Cardiac muscle cell (in vitro differentiated cells and primary cell): Measurements from ENCODE around the gene WASHC3. TPM values are rescaled to one million over a fixed set of nuclear protein-coding genes. Genes with fewer than 3 reads are reported as not detected.

Experiments
- DNase-seq, 2 donors: peaks; one replicate each; pipeline versions ENCODE4 v3.0.0 to v3.0.0-alpha.2; 2010 to 2017; ENCODE audit warnings: low read depth in 1 of 2, low spot score in 1 of 2
- H3K27ac ChIP-seq: fragments of 200-600 bp; sonication (generic); 2 replicates; pipeline ENCODE4 v1.5.1; 2016
- H3K27me3 ChIP-seq: fragments of 200-600 bp; sonication (generic); 2 replicates; pipeline ENCODE4 v1.6.0; 2016; ENCODE audit warnings: control low read depth
- H3K36me3 ChIP-seq: fragments of 200-600 bp; sonication (generic); 2 replicates; pipeline ENCODE4 v1.5.1; 2016; ENCODE audit warnings: control low read depth
- H3K4me1 ChIP-seq: fragments of 200-600 bp; sonication (generic); 2 replicates; pipeline ENCODE4 v1.8.1; 2017; ENCODE audit warnings: low read depth, mild to moderate bottlenecking, mixed run types
- H3K4me3 ChIP-seq: fragments of 200-600 bp; sonication (generic); 2 replicates; pipeline ENCODE4 v1.5.1; 2016; ENCODE audit warnings: mild to moderate bottlenecking
- H3K9me3 ChIP-seq: fragments of 200-600 bp; sonication (generic); 2 replicates; pipeline ENCODE4 v1.5.1; 2017; ENCODE audit warnings: low read depth, mild to moderate bottlenecking, control low read depth
- CTCF ChIP-seq: IDR thresholded peaks from 2 replicates; pipeline ENCODE4 v1.5.1; 2012; ENCODE audit warnings: low read depth, mild to moderate bottlenecking, low read length
- polyA plus RNA-seq: library from polyadenylated mRNA; unstranded; fragments of >200 nt; fragmentation: Nextera tagmentation; extraction: Ambion mirVana; gene quantifications from 2 replicates; pipeline ENCODE4 v1.2.1, GENCODE V29; 2016
- total RNA-seq: library from RNA; depleted of rRNA; stranded (reverse); fragments of >200 nt; gene quantifications from 2 replicates; pipeline ENCODE4 v1.2.3, GENCODE V29; 2016

The WASHC3 gene
- total and polyA plus RNA-seq, 2 experiments from 2014 or later = 40.0 to 89.2 TPM

- Histone ChIP-seq H3K36me3 (no peaks in the 10 kb centered on the region), H3K27me3 (no peaks in the 10 kb centered on the region), H3K27ac (no peak overlapping the region), H3K4me1 (no peaks in the 10 kb centered on the region), H3K4me3 (no peak overlapping the region), H3K9me3 (no peaks in the 10 kb centered on the region)
- TF ChIP-seq CTCF = no peak
- DNase-seq = no peak
Observed at GRCh38 chr12:101997102-101997501, 64.7 kb downstream of the WASHC3 start.

GRCh38 chr12:101995684-101996083 is 66.1 kb downstream of the WASHC3 start:
- Histone ChIP-seq H3K27me3 (no peaks in the 10 kb centered on the region), H3K4me1 (no peaks in the 10 kb centered on the region), H3K9me3 (no peaks in the 10 kb centered on the region), H3K36me3 (no peaks in the 10 kb centered on the region), H3K4me3 (no peak overlapping the region), H3K27ac (no peak overlapping the region)
- no peak for TF ChIP-seq CTCF
- DNase-seq = no peak

GRCh38 chr12:101992091-101992490 is 69.7 kb downstream of the WASHC3 start:
- no peaks in the 10 kb centered on the region for H3K27me3 ChIP-seq
- H3K36me3 ChIP-seq = no peaks in the 10 kb centered on the region
- DNase-seq = peak in 1 of 2 donors; percentile 29
- no peaks in the 10 kb centered on the region for H3K4me1 ChIP-seq
- no peak overlapping the region for H3K4me3 ChIP-seq
- TF ChIP-seq CTCF = no peak
- H3K9me3 ChIP-seq = no peaks in the 10 kb centered on the region
- no peak overlapping the region for H3K27ac ChIP-seq

GRCh38 chr12:101982307-101982706 is 79.5 kb downstream of the WASHC3 start:
- TF ChIP-seq CTCF = no peak
- Histone ChIP-seq H3K27me3 (no peaks in the 10 kb centered on the region), H3K4me1 (no peaks in the 10 kb centered on the region), H3K36me3 (no peaks in the 10 kb centered on the region), H3K9me3 (no peaks in the 10 kb centered on the region), H3K4me3 (no peak overlapping the region), H3K27ac (no peak overlapping the region)
- DNase-seq = no peak

DNA sequence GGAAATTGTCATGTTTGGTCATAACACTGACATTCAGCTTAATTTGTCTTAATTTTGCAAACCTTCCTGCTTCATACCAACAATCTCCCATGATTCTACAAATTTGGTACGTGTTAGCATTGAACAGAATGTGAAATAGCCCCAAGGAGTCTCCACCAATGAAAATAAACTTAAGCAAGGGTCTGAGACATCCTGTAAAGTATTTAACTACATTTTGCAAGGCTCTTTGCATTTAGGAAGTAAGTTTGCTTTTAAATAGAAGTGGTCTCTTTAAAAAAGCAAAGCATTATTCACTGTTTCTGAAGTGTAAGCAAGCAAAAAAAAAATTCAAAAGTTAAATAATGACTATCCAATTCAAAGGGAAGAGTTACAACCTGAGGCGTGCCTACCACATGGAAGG is 79.9 kb downstream of the WASHC3 start:
- no peaks in the 10 kb centered on the region for H3K9me3 ChIP-seq
- H3K27ac ChIP-seq = no peak overlapping the region
- DNase-seq = no peak
- no peaks in the 10 kb centered on the region for H3K36me3 ChIP-seq
- no peak for TF ChIP-seq CTCF
- no peaks in the 10 kb centered on the region for H3K27me3 ChIP-seq
- no peaks in the 10 kb centered on the region for H3K4me1 ChIP-seq
- no peak overlapping the region for H3K4me3 ChIP-seq

DNA sequence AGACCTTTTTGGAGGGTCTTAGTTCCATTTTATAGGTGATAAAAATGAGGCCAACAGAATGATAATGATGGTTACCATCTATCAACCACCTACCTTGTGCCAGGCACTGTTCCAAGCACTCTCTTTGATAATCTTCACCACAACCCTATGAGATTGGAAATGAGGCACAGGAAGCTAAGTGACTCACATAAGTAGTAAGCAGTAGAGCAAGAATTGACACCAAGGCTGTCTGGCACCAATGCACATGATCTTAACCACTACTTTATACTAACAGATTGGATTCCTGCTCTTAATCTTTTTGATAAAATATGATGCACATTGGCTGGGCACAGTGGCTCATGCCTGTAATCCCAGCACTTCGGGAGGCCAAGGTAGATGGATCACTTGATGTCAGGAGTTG is 93.0 kb downstream of the WASHC3 start:
- Histone ChIP-seq H3K4me1 (no peaks in the 10 kb centered on the region), H3K36me3 (no peaks in the 10 kb centered on the region), H3K4me3 (no peak overlapping the region), H3K27ac (no peak overlapping the region), H3K9me3 (no peaks in the 10 kb centered on the region), H3K27me3 (no peaks in the 10 kb centered on the region)
- DNase-seq = no peak
- TF ChIP-seq CTCF = no peak
